K562 (cell line): ENCODE results near the gene HEATR1. TPM values are rescaled to one million over a fixed set of nuclear protein-coding genes. Genes with fewer than 3 reads are reported as not detected.

Experiments
- ATAC-seq: fragments of 200-7000 bp; cut with Tn5 transposase; 3 replicates; pipeline ENCODE4 v1.9.1; 2020; ENCODE audit warnings: moderate library complexity
- BruUV-seq: library from RNA; stranded (reverse); fragments of 400-500 nt; replicated peaks from 2 replicates; lab custom pipeline; 2021; lab: Mats Ljungman, UMichigan
- CTCF ChIA-PET: fragments of 300-600 bp; formaldehyde crosslinking; extraction: SDS; loops from one replicate; lab custom pipeline; 2021; ENCODE audit warnings: low intra/inter-chr PET ratio; lab: Yijun Ruan, JAX
- POLR2A ChIA-PET: fragments of 300-600, 350-650 bp; sonication (Branson Sonifier 250); formaldehyde crosslinking; extraction: SDS; loops from one replicate; lab custom pipeline; 2021; ENCODE audit warnings: antibody characterized with exemption, inconsistent platforms; lab: Yijun Ruan, JAX
- DNase-seq, 4 experiments: peaks; one replicate each; pipeline versions ENCODE4 v3.0.0 to v3.0.0-alpha.2; 2011 to 2018; ENCODE audit warnings: low spot score in 3 of 4, mixed read lengths in 3 of 4; ENCODE audit errors: extremely low read depth in 1 of 4
- FAIRE-seq: peaks from 2 replicates; lab custom pipeline; 2011; peaks lifted over from hg19 to GRCh38; lab: Jason Lieb, UNC
- H2AFZ ChIP-seq: 2 replicates; pipeline ENCODE4 v1.6.0; 2011; ENCODE audit warnings: low read depth, low read length, control low read depth, inconsistent platforms
- H3K27ac ChIP-seq: fragments of 200-600 bp; 3 replicates; pipeline ENCODE4 v1.8.0; 2011; ENCODE audit warnings: low read depth, mild to moderate bottlenecking, control low read depth, inconsistent platforms, low read length, moderate library complexity, mixed read lengths; ENCODE audit errors: extremely low read depth
- H3K27me3 ChIP-seq, 2 experiments: fragments of 300-600 bp in 1 of 2; 2 replicates in 1 of 2; 3 replicates in 1 of 2; pipeline versions ENCODE4 v1.6.0 to v1.8.0; 2011; ENCODE audit warnings: inconsistent platforms in 2 of 2, low read length in 2 of 2, mild to moderate bottlenecking in 1 of 2, mixed read lengths in 1 of 2, moderate library complexity in 1 of 2; ENCODE audit not compliant: control insufficient read depth in 2 of 2, insufficient read depth in 2 of 2
- H3K36me3 ChIP-seq: fragments of 300-600 bp; 3 replicates; pipeline ENCODE4 v1.8.0; 2011; ENCODE audit warnings: mild to moderate bottlenecking, low read length, inconsistent platforms; ENCODE audit not compliant: control insufficient read depth, insufficient read depth
- H3K4me1 ChIP-seq, 2 experiments: fragments of 200-600 bp in 1 of 2; replicated peaks in 1 of 2; 2 replicates in 1 of 2; 3 replicates in 1 of 2; pipeline versions ENCODE4 v1.5.1 to v1.8.0; 2011; ENCODE audit warnings: inconsistent platforms in 2 of 2, low read length in 2 of 2, mild to moderate bottlenecking in 1 of 2, mixed read lengths in 1 of 2, moderate library complexity in 1 of 2; ENCODE audit not compliant: control insufficient read depth in 2 of 2, insufficient read depth in 2 of 2
- H3K4me2 ChIP-seq: 2 replicates; pipeline ENCODE4 v1.6.1; 2011; ENCODE audit warnings: low read length, control low read depth, inconsistent platforms, mixed read lengths; ENCODE audit not compliant: insufficient read depth
- H3K4me3 ChIP-seq: fragments of 200-600 bp; sonication (generic), shearing (Covaris generic); 2 replicates; pipeline ENCODE4 v1.5.1; 2016; ENCODE audit warnings: control low read depth, inconsistent platforms
- H3K79me2 ChIP-seq: fragments of 200-600 bp; 3 replicates; pipeline ENCODE4 v1.8.0; 2011; ENCODE audit warnings: low read length, inconsistent platforms; ENCODE audit not compliant: control insufficient read depth, insufficient read depth
- H3K9ac ChIP-seq, 2 experiments: 2 replicates each; pipeline versions ENCODE4 v1.6.0 to v1.6.1; 2011; ENCODE audit warnings: low read depth in 2 of 2, low read length in 2 of 2, control low read depth in 1 of 2, inconsistent platforms in 1 of 2, mild to moderate bottlenecking in 1 of 2, mixed read lengths in 1 of 2; ENCODE audit not compliant: insufficient read depth in 1 of 2
- H3K9me1 ChIP-seq: one replicate; pipeline ENCODE4 v1.6.0; 2011; ENCODE audit warnings: inconsistent platforms, mild to moderate bottlenecking, low read length, moderate library complexity; ENCODE audit not compliant: control insufficient read depth, insufficient read depth
- H3K9me3 ChIP-seq: replicated peaks from 2 replicates; pipeline ENCODE4 v1.5.1; 2011; ENCODE audit warnings: low read depth, low read length, inconsistent platforms; ENCODE audit not compliant: control insufficient read depth, insufficient read depth
- H4K20me1 ChIP-seq: replicated peaks from 2 replicates; pipeline ENCODE4 v1.6.1; 2011; ENCODE audit warnings: low read length, inconsistent platforms, mixed read lengths; ENCODE audit not compliant: control insufficient read depth, insufficient read depth
- ETS1 ChIP-seq: conservative IDR thresholded peaks from 2 replicates; pipeline ENCODE4 v1.6.1; 2011; ENCODE audit warnings: low read depth, mild to moderate bottlenecking, low read length; ENCODE audit not compliant: control insufficient read depth
- PATZ1 ChIP-seq: fragments of 250-450 bp; sonication (Bioruptor Pico); IDR thresholded peaks from 2 replicates; pipeline ENCODE4 v1.5.0; 2020; ENCODE audit warnings: mild to moderate bottlenecking, borderline replicate concordance
- PCBP1 ChIP-seq: fragments of 200-400 bp; formaldehyde crosslinking; IDR thresholded peaks from 2 replicates; pipeline ENCODE4 v1.6.1; 2018; ENCODE audit warnings: mild to moderate bottlenecking, low read depth, low read length; ENCODE audit not compliant: poor library complexity, severe bottlenecking
- RBM22 ChIP-seq: fragments of 200-400 bp; formaldehyde crosslinking; IDR thresholded peaks from 2 replicates; pipeline ENCODE4 v1.6.1; 2018; ENCODE audit warnings: low read length, low read depth; ENCODE audit not compliant: poor library complexity, severe bottlenecking
- SRSF7 ChIP-seq: fragments of 200-400 bp; formaldehyde crosslinking; optimal IDR thresholded peaks from 2 replicates; pipeline ENCODE3; 2017; ENCODE audit warnings: mild to moderate bottlenecking, low read depth, low read length
- TFAM ChIP-seq: fragments of 250-450 bp; sonication (Bioruptor Pico); conservative IDR thresholded peaks from 2 replicates; pipeline ENCODE4 v1.5.0; 2021; ENCODE audit warnings: mild to moderate bottlenecking, moderate library complexity
- ZBTB33 ChIP-seq: sonication (generic); formaldehyde crosslinking; IDR thresholded peaks from 2 replicates; pipeline ENCODE4 v1.8.1; 2023; ENCODE audit warnings: mild to moderate bottlenecking, missing genetic modification reagents
- ZNF217 ChIP-seq: sonication (generic); formaldehyde crosslinking; IDR thresholded peaks from 2 replicates; pipeline ENCODE4 v1.8.0; 2022; ENCODE audit warnings: mild to moderate bottlenecking, missing genetic modification reagents
- WGBS: fragments of 100-300 bp; shearing (Covaris generic); methylation state at CpG from one replicate; pipeline ENCODE4 v1.1.6; 2016; ENCODE audit warnings: low coverage, mixed read lengths; ENCODE audit not compliant: insufficient coverage; ENCODE audit errors: missing lambda C conversion rate; 5-methylcytosine and 5-hydroxymethylcytosine counted together
- in situ Hi-C: fragments of 300-500 bp; cut with MboI; formaldehyde crosslinking; loops from 4 replicates; pipeline ENCODE4 v1.15.0; 2018; ENCODE audit warnings: inconsistent platforms, mixed read lengths
- intact Hi-C: fragments of 100-400 bp; cut with micrococcal nuclease; formaldehyde crosslinking; loops from 2 replicates; pipeline ENCODE4 v1.14.2; 2022
- polyA plus RNA-seq, 8 experiments: library from polyadenylated mRNA; depleted of rRNA in 4 of 8; stranded (reverse) in 5 of 8; unstranded in 3 of 8; fragments of >200 nt; fragmentation: Nextera tagmentation in 2 of 8; fragmentation: Illumina TruSeq in 1 of 8; extraction: Ambion mirVana in 2 of 8; extraction: Trizol in 1 of 8; gene quantifications; 2 replicates each; pipeline versions ENCODE4 v1.2.1 to v1.2.3, GENCODE V29; 2011 to 2014; ENCODE audit warnings: inconsistent platforms in 1 of 8, missing spikeins in 1 of 8
- total RNA-seq, 7 experiments: library from RNA; depleted of rRNA in 6 of 7; stranded (reverse); fragments of >200 nt in 6 of 7; fragmentation: Illumina TruSeq in 2 of 7; extraction: Trizol in 2 of 7; gene quantifications; 2 replicates each; pipeline versions ENCODE4 v1.2.1 to v1.2.3, GENCODE V29; 2011 to 2021; ENCODE audit warnings: low replicate concordance in 1 of 7
- TF ChIP-seq, protein P1 (sequence below): IDR thresholded peaks from 2 replicates; pipeline ENCODE4 v1.6.1; 2016; ENCODE audit warnings: missing genetic modification characterization, missing compliant biosample characterization
- TF ChIP-seq, protein P2 (sequence below): sonication (generic); formaldehyde crosslinking; IDR thresholded peaks from 2 replicates; pipeline ENCODE4 v1.8.1; 2023; ENCODE audit warnings: mild to moderate bottlenecking, missing genetic modification reagents

HEATR1 gene
- total and polyA plus RNA-seq, 9 of the 15 experiments (the other 6 are each of a cell fraction or from before 2014, with no cell fraction given), result 28.3 to 108 (median 50.9) TPM

DNA sequence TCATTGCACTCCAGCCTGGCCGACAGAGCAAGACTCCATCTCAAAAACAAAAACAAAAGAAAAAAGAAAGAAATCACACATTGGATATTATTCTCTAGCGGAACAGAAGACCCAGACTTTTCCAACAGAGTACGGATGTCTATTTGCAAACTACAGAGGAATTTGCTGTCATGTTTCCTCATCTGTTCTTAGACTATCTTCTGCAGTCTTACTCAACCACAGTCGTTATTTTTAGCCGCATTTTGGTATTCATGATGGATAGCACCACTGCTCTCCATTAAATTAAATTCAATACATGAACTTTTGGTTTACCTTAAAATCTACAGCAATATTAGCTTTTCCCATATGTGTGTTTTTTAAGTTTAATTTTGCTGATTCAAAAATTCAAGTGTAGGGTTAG, 14.2 kb upstream of the HEATR1 start:
- BruUV-seq, result no TSS peak
- H3K36me3 ChIP-seq, result no peaks in the 10 kb centered on the region
- under 1% methylated on average over 5 of the region's 5 CpGs for WGBS
- no peak overlapping the region for H3K9ac ChIP-seq
- peaks cover 6 to 9% of the 10 kb centered on the region in 2 experiments; a peak in 3 of 5 replicates for H3K27me3 ChIP-seq
- DNase-seq, result no peak
- no peak overlapping the region for H2AFZ ChIP-seq
- H4K20me1 ChIP-seq, result no peaks in the 10 kb centered on the region
- ATAC-seq, result no peak
- intact Hi-C loops, result no loop called here
- ChIA-PET POLR2A (no interaction called here), CTCF (no interaction called here)
- H3K79me2 ChIP-seq, result no peaks in the 10 kb centered on the region
- H3K4me2 ChIP-seq, result no peak overlapping the region
- no peaks in the 10 kb centered on the region for H3K9me3 ChIP-seq
- no peaks in the 10 kb centered on the region for H3K9me1 ChIP-seq
- no peak overlapping the region for H3K27ac ChIP-seq
- in situ Hi-C loops, result loop anchor here (25.0 kb wide), 1 partner anchor 944 kb away; no protein-coding TSS in a partner anchor
- no peaks in the 10 kb centered on the region for H3K4me1 ChIP-seq
- no peak for FAIRE-seq
- H3K4me3 ChIP-seq, result no peak overlapping the region
- no peak for TF ChIP-seq ETS1
- TF ChIP-seq, protein P1, sequence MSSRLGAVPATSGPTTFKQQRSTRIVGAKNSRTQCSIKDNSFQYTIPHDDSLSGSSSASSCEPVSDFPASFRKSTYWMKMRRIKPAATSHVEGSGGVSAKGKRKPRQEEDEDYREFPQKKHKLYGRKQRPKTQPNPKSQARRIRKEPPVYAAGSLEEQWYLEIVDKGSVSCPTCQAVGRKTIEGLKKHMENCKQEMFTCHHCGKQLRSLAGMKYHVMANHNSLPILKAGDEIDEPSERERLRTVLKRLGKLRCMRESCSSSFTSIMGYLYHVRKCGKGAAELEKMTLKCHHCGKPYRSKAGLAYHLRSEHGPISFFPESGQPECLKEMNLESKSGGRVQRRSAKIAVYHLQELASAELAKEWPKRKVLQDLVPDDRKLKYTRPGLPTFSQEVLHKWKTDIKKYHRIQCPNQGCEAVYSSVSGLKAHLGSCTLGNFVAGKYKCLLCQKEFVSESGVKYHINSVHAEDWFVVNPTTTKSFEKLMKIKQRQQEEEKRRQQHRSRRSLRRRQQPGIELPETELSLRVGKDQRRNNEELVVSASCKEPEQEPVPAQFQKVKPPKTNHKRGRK (tag), result no peak
- TF ChIP-seq SRSF7, result no peak
- no peak for TF ChIP-seq TFAM (CRISPR knock-in tag)
- TF ChIP-seq ZNF217 (CRISPR knock-in tag), result no peak
- no peak for TF ChIP-seq RBM22
- TF ChIP-seq ZBTB33, result no peak
- no peak for TF ChIP-seq PCBP1
- TF ChIP-seq, protein P2, sequence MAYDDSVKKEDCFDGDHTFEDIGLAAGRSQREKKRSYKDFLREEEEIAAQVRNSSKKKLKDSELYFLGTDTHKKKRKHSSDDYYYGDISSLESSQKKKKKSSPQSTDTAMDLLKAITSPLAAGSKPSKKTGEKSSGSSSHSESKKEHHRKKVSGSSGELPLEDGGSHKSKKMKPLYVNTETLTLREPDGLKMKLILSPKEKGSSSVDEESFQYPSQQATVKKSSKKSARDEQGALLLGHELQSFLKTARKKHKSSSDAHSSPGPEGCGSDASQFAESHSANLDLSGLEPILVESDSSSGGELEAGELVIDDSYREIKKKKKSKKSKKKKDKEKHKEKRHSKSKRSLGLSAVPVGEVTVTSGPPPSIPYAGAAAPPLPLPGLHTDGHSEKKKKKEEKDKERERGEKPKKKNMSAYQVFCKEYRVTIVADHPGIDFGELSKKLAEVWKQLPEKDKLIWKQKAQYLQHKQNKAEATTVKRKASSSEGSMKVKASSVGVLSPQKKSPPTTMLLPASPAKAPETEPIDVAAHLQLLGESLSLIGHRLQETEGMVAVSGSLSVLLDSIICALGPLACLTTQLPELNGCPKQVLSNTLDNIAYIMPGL (CRISPR knock-in tag), result no peak
- TF ChIP-seq PATZ1 (CRISPR knock-in tag), result no peak
